Middle frontal gyrus (tissue), 1 donor: ENCODE results near the gene POU4F2.
"Not testable (repeated sequence)": the region's sequence is repeated elsewhere in the genome, so short reads cannot be mapped to it uniquely, and the experiment has no call there.

Experiments used
- DNase-seq: peaks from one replicate; pipeline ENCODE4 v3.0.0-alpha.2; 2015; ENCODE audit warnings: low spot score; ENCODE audit errors: extremely low spot score

POU4F2 gene

DNA sequence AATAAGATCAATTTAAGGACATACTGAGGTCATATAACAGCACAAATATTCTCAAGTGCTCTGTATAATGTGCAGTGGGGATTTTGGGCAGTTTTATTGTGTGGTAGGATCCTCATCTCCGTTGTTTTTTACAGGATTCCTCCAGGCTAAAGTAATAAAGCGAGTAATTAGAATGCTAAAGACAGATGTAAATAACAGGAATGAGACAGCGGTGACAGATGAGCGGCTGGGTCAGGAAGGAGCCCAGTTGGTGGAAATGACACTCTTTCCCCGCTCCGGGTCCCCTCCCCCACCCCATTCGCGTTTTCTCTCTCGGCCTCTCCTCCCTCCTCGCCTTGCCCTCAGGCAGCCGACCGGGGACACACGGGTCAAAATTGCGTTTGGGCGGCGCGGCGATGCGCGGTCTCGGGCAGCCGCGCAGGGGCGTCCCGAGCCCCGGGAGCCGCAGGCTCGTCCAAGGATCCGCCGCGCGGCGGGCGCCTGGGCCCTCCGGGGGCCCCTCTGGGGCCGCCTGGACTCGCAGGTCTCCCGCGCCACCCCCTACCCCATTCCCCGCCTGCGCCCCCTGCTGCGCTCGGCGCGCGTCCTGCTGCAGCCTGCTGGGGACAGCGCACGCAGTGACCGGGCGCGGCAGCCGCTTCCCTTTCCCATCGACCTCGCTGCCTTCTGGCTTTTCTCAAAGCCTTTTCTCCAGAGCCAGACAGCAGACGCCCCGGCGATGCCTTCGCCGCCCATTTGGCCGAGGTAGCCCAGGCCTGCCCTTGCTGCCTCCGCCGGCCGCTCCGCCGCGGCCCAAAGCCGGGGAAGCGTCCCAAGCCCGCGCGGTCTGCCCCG lies 16.2 kb downstream of the POU4F2 start:
- DNase-seq, result no peak

DNA sequence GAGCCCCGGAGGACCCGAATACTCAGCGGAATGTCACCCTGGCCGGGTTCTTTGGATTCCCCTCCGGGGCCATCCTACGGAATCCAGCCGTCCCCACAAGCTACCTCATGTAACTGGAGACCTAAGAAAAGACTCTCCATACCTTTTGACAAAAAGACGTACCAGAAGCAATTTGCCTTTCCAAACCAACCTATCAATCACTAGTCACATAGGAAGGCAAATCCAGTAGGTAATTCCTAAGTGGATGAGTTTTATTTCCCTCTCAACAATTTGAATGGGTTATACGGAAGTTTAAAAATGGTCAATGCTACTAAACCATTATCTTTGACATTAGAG lies 16.8 kb downstream of the POU4F2 start:
- no peak for DNase-seq

DNA sequence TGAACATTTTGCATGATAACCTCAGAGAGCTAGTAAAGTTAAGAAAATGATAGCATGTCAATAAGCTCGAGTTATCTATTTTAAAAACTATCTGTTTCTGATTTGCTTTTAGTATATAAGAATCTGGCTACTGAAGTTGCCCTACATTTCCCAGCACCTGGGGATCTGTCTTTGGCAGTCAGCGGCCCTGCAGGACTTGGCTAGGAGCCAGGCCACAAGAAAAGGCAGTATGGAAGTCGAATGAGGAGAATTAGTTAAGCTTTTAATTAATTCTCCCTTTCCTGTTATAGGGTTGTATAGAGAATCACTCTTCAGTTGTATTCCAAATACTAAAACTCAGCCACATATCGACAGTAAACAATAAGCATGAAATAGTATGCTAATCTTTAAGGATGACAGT lies 22.7 kb downstream of the POU4F2 start:
- no peak for DNase-seq

DNA sequence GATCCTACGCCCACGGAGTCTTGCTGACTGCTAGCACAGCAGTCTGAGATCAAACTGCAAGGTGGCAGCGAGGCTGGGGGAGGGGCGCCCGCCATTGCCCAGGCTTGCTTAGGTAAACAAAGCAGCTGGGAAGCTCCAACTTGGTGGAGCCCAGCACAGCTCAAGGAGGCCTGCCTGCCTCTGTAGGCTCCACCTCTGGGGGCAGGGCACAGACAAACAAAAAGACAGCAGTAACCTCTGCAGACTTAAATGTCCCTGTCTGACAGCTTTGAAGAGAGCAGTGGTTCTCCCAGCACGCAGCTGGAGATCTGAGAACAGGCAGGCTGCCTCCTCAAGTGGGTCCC lies 25.2 kb downstream of the POU4F2 start:
- DNase-seq, result not testable (repeated sequence)

DNA sequence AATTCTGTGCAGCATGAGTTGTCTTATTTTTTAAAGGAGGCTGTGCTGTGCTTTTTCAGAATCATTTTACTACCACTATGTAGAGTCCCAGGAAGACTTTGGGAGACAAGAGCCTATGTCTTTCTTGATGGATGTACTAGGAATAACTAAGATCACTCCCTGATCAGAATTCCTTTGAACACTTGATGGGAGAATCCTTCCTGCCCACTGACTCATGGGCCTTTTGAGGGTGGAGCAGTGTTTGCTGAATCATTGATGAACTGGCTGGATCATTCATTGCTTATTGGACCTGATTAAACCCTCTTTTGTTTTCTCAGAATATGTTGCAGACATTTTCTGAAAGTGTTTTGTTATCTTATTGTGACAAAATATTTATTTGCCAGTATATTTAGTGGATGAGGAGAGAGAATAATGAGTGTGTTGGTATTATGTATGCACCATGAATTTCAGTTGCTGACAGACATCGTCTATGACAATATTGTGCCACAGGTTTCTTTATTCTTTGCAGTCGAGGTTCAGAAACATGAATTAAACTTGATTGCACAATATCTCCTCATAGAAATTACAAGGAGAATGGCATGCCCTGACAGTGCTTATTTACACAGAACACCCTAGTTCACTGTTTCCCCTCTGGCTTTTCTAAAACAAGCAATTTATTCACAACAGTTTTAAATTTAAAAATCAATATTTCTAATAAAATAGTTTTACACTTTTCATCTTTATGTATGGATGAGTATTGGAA lies 36.3 kb downstream of the POU4F2 start:
- DNase-seq, result no peak
